HEK293 (cell line): ENCODE measurements around the gene DNAH1.

Experiments
- CTCF ChIA-PET: fragments of 350-600 bp; formaldehyde crosslinking; extraction: SDS; loops from one replicate; lab custom pipeline; 2021; ENCODE audit warnings: antibody characterized with exemption; lab: Yijun Ruan, JAX
- POLR2A ChIA-PET: fragments of 300-600 bp; formaldehyde crosslinking; extraction: SDS; loops from one replicate; lab custom pipeline; 2020; ENCODE audit warnings: antibody characterized with exemption, inconsistent platforms; lab: Yijun Ruan, JAX
- H3K27ac ChIP-seq: fragments of 200-500 bp; sonication (Bioruptor generic); 2 replicates; pipeline ENCODE4 v1.5.1; 2014; ENCODE audit warnings: low read depth, low read length, control low read depth, inconsistent platforms; ENCODE audit errors: extremely low read depth
- H3K36me3 ChIP-seq, 2 experiments: fragments of 200-500 bp in 1 of 2; sonication (Bioruptor generic) in 1 of 2; 1 replicate in 1 of 2; 2 replicates in 1 of 2; pipeline ENCODE4 v1.5.1; 2014 to 2017; ENCODE audit warnings: inconsistent platforms in 2 of 2, low read length in 2 of 2; ENCODE audit not compliant: control insufficient read depth in 2 of 2, insufficient read depth in 1 of 2
- H3K4me1 ChIP-seq: fragments of 200-500 bp; sonication (Bioruptor generic); 2 replicates; pipeline ENCODE4 v1.5.1; 2014; ENCODE audit warnings: mild to moderate bottlenecking, low read length, inconsistent platforms; ENCODE audit not compliant: control insufficient read depth, insufficient read depth
- H3K4me3 ChIP-seq: 2 replicates; pipeline ENCODE4 v1.5.1; 2011; ENCODE audit warnings: low read depth, mild to moderate bottlenecking, control low read depth, low read length, moderate library complexity
- H3K9me3 ChIP-seq: fragments of 200-500 bp; sonication (Bioruptor generic); 2 replicates; pipeline ENCODE4 v1.5.1; 2014; ENCODE audit warnings: low read depth, low read length, inconsistent platforms; ENCODE audit not compliant: control insufficient read depth, insufficient read depth
- EGR2 ChIP-seq: fragments of 450-650 bp; formaldehyde crosslinking; IDR thresholded peaks from 2 replicates; pipeline ENCODE4 v1.5.1; 2016; ENCODE audit warnings: low read depth, missing biosample characterization, missing genetic modification characterization
- GLIS1 ChIP-seq: fragments of 450-650 bp; formaldehyde crosslinking; IDR thresholded peaks from 2 replicates; pipeline ENCODE4 v1.5.1; 2016; ENCODE audit warnings: missing biosample characterization, missing genetic modification characterization
- KLF1 ChIP-seq: fragments of 450-650 bp; formaldehyde crosslinking; IDR thresholded peaks from 2 replicates; pipeline ENCODE4 v1.5.1; 2016; ENCODE audit warnings: missing biosample characterization, missing genetic modification characterization
- KLF7 ChIP-seq: fragments of 450-650 bp; formaldehyde crosslinking; IDR thresholded peaks from 2 replicates; pipeline ENCODE4 v1.5.1; 2016; ENCODE audit warnings: missing biosample characterization, missing genetic modification characterization, borderline replicate concordance
- PRDM1 ChIP-seq: fragments of 450-650 bp; formaldehyde crosslinking; IDR thresholded peaks from 2 replicates; pipeline ENCODE4; 2016; ENCODE audit warnings: missing biosample characterization, missing genetic modification characterization
- SCRT2 ChIP-seq: fragments of 450-650 bp; formaldehyde crosslinking; IDR thresholded peaks from 2 replicates; pipeline ENCODE4 v1.5.1; 2016; ENCODE audit warnings: missing biosample characterization, missing genetic modification characterization
- SP2 ChIP-seq: fragments of 450-650 bp; formaldehyde crosslinking; IDR thresholded peaks from 2 replicates; pipeline ENCODE4 v1.5.1; 2016; ENCODE audit warnings: missing biosample characterization, missing genetic modification characterization
- YY2 ChIP-seq: fragments of 450-650 bp; formaldehyde crosslinking; IDR thresholded peaks from 2 replicates; pipeline ENCODE4 v1.5.1; 2016; ENCODE audit warnings: missing biosample characterization, missing genetic modification characterization
- ZBTB10 ChIP-seq: fragments of 450-650 bp; formaldehyde crosslinking; IDR thresholded peaks from 2 replicates; pipeline ENCODE4 v1.5.1; 2016; ENCODE audit warnings: missing biosample characterization, missing genetic modification characterization
- ZFHX2 ChIP-seq: fragments of 450-650 bp; formaldehyde crosslinking; conservative IDR thresholded peaks from 2 replicates; pipeline ENCODE4 v1.5.1; 2016; ENCODE audit warnings: missing biosample characterization, missing genetic modification characterization
- ZFP3 ChIP-seq: fragments of 450-650 bp; formaldehyde crosslinking; IDR thresholded peaks from 2 replicates; pipeline ENCODE4 v1.5.1; 2016; ENCODE audit warnings: low read depth, missing biosample characterization, missing genetic modification characterization
- ZIC2 ChIP-seq: fragments of 450-650 bp; formaldehyde crosslinking; IDR thresholded peaks from 2 replicates; pipeline ENCODE4 v1.5.1; 2016; ENCODE audit warnings: missing biosample characterization, missing genetic modification characterization
- ZNF221 ChIP-seq: fragments of 450-650 bp; formaldehyde crosslinking; IDR thresholded peaks from 2 replicates; pipeline ENCODE4 v1.5.1; 2017; ENCODE audit warnings: missing biosample characterization, missing genetic modification characterization, borderline replicate concordance
- ZNF266 ChIP-seq: fragments of 450-650 bp; formaldehyde crosslinking; IDR thresholded peaks from 2 replicates; pipeline ENCODE4 v1.5.1; 2016; ENCODE audit warnings: missing biosample characterization, missing genetic modification characterization, low read depth
- ZNF366 ChIP-seq: fragments of 450-650 bp; formaldehyde crosslinking; conservative IDR thresholded peaks from 2 replicates; pipeline ENCODE4 v1.5.1; 2016; ENCODE audit warnings: missing biosample characterization, missing genetic modification characterization
- ZNF404 ChIP-seq: fragments of 450-650 bp; formaldehyde crosslinking; IDR thresholded peaks from 2 replicates; pipeline ENCODE4 v1.5.1; 2017; ENCODE audit warnings: missing biosample characterization, missing genetic modification characterization
- ZNF433 ChIP-seq: fragments of 450-650 bp; formaldehyde crosslinking; IDR thresholded peaks from 2 replicates; pipeline ENCODE4 v1.5.1; 2016; ENCODE audit warnings: missing biosample characterization, missing genetic modification characterization, low read depth
- ZNF473 ChIP-seq: fragments of 450-650 bp; formaldehyde crosslinking; IDR thresholded peaks from 2 replicates; pipeline ENCODE4 v1.5.1; 2017; ENCODE audit warnings: missing biosample characterization, missing genetic modification characterization
- ZNF501 ChIP-seq: fragments of 450-650 bp; formaldehyde crosslinking; IDR thresholded peaks from 2 replicates; pipeline ENCODE4 v1.5.1; 2016; ENCODE audit warnings: missing biosample characterization, missing genetic modification characterization
- ZNF585B ChIP-seq: fragments of 450-650 bp; formaldehyde crosslinking; IDR thresholded peaks from 2 replicates; pipeline ENCODE4 v1.5.1; 2016; ENCODE audit warnings: missing biosample characterization, missing genetic modification characterization
- ZNF707 ChIP-seq: fragments of 450-650 bp; formaldehyde crosslinking; IDR thresholded peaks from 2 replicates; pipeline ENCODE4 v1.5.1; 2016; ENCODE audit warnings: missing biosample characterization, missing genetic modification characterization
- ZXDB ChIP-seq: fragments of 450-650 bp; formaldehyde crosslinking; IDR thresholded peaks from 2 replicates; pipeline ENCODE4 v1.5.1; 2016; ENCODE audit warnings: missing biosample characterization, missing genetic modification characterization
- TF ChIP-seq, protein P1 (sequence below): fragments of 450-650 bp; formaldehyde crosslinking; IDR thresholded peaks from 2 replicates; pipeline ENCODE4 v1.5.1; 2016; ENCODE audit warnings: missing biosample characterization, missing genetic modification characterization
- TF ChIP-seq, protein P2 (sequence below): fragments of 450-650 bp; formaldehyde crosslinking; IDR thresholded peaks from 2 replicates; pipeline ENCODE4 v1.5.1; 2017; ENCODE audit warnings: missing biosample characterization, missing genetic modification characterization

Gene DNAH1

GRCh38 chr3:52306978-52307377, 9.1 kb upstream of the DNAH1 start:
- TF ChIP-seq EGR2 (tag by site-specific recombination) (no peak), PRDM1 (tag by site-specific recombination) (no peak)
- Histone ChIP-seq H3K27ac (no peak overlapping the region), H3K4me3 (no peak overlapping the region), H3K4me1 (no peaks in the 10 kb centered on the region), H3K9me3 (no peaks in the 10 kb centered on the region), H3K36me3 (no peaks in the 10 kb centered on the region)
- ChIA-PET CTCF (interaction anchor here (0.8 kb wide), 1 partner anchor 32 kb away, joined by 4 read pairs; no protein-coding TSS in a partner anchor), POLR2A (no interaction called here)

- ChIA-PET CTCF (interaction anchor here (0.6 kb wide), 1 partner anchor 8 kb away, joined by 4 read pairs; no protein-coding TSS in a partner anchor), POLR2A (no interaction called here)
- Histone ChIP-seq H3K27ac (no peak overlapping the region), H3K36me3 (no peaks in the 10 kb centered on the region), H3K4me3 (no peak overlapping the region), H3K4me1 (no peaks in the 10 kb centered on the region), H3K9me3 (no peaks in the 10 kb centered on the region)
- TF ChIP-seq ZNF501 (no peak), ZNF404 (no peak), ZNF433 (tag by site-specific recombination) (no peak), ZNF266 (tag by site-specific recombination) (no peak), ZNF366 (no peak)
Measured at GRCh38 chr3:52308308-52308707, 7.8 kb upstream of the DNAH1 start.

DNA sequence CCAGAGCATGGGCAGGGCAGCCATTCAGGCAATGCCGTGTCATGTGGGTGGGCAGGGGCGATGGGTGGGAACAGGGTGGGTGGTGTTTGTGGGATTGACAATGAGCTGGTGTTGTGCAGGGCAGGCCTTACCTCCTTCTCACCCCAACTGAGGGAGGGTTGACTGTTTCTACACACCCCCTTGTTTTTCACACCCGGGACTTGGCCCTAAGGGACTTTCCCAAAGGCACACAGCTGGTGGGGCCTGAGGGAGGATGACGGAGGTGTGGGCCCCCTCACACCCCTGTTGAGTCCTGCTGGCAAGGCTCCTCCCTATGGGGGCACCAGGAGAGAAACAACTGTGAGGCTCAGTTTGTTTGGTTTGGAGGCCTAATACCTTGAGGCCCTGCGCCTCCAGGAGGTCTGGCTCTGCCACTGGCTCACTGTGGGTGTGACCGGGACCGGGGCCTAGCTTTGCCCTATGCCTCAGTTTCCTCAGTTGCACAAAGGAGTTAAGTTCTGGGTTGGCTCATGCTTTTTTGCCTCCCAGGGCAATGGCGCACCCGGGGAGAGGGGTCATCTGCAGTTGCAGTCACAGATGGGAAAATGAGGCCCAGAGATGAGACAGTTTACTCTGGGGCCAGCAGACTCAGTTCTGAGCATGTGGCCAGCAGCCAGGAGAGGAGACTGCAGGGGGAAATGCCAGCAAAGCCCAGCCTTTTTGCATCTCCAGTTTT, 5.1 kb upstream of the DNAH1 start:
- Histone ChIP-seq H3K27ac (no peak overlapping the region), H3K4me3 (no peak overlapping the region), H3K9me3 (no peaks in the 10 kb centered on the region), H3K4me1 (no peaks in the 10 kb centered on the region), H3K36me3 (no peaks in the 10 kb centered on the region)
- POLR2A ChIA-PET = no interaction called here
- CTCF ChIA-PET = no interaction called here
- no peak for TF ChIP-seq SCRT2 (tag by site-specific recombination)
- TF ChIP-seq SP2 (tag by site-specific recombination) = peak; percentile 23
- TF ChIP-seq ZFHX2 (tag by site-specific recombination) = peak; percentile 82
- peak; percentile 42; the same call in 1 of the 2 replicates for TF ChIP-seq GLIS1 (tag by site-specific recombination)
- no peak for TF ChIP-seq ZNF221
- TF ChIP-seq ZIC2 = peak; percentile 95
- peak; percentile 85 for TF ChIP-seq EGR2 (tag by site-specific recombination)

DNA sequence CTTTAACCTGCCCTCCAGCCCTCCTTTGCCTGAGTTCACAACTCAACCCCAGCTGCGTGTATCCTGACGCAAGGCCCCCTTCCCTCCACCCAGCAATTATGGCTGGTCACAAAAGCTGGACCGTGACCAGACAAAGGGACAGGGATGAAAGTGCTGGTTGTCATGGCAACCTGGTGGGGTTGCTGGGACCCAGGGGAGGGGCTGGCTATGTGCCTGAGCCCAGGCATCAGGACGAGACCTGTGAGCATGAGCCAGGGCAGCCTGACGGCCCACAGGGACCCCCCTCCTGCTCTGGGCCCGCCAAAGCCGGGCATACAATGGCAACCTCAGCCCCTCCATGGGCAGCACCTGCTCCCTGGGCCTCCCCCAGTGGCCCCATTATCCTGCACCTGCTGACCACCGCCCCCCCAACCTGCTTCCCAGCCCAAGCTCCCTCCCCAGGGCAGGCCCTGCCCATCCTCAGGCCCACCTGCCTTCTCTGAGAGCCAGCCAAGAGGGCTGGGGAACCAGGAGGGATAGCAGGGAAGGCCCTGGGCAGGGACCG, 4.5 kb upstream of the DNAH1 start:
- ChIA-PET CTCF (no interaction called here), POLR2A (no interaction called here)
- Histone ChIP-seq H3K36me3 (no peaks in the 10 kb centered on the region), H3K27ac (no peak overlapping the region), H3K9me3 (no peaks in the 10 kb centered on the region), H3K4me1 (no peaks in the 10 kb centered on the region), H3K4me3 (no peak overlapping the region)
- no peak for TF ChIP-seq ZXDB (tag by site-specific recombination)
- TF ChIP-seq, protein P1, sequence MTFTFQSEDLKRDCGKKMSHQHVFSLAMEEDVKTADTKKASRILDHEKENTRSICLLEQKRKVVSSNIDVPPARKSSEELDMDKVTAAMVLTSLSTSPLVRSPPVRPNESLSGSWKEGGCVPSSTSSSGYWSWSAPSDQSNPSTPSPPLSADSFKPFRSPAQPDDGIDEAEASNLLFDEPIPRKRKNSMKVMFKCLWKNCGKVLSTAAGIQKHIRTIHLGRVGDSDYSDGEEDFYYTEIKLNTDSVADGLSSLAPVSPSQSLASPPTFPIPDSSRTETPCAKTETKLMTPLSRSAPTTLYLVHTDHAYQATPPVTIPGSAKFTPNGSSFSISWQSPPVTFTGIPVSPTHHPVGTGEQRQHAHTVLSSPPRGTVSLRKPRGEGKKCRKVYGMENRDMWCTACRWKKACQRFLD (tag by site-specific recombination) = no peak
- no peak for TF ChIP-seq ZNF501
- TF ChIP-seq YY2 = no peak
- no peak for TF ChIP-seq ZBTB10 (tag by site-specific recombination)
- no peak for TF ChIP-seq ZNF585B (tag by site-specific recombination)
- TF ChIP-seq ZIC2 = no peak
- TF ChIP-seq ZFHX2 (tag by site-specific recombination) = no peak
- TF ChIP-seq KLF7 (tag by site-specific recombination) = no peak
- TF ChIP-seq KLF1 (tag by site-specific recombination) = no peak
- TF ChIP-seq, protein P2, sequence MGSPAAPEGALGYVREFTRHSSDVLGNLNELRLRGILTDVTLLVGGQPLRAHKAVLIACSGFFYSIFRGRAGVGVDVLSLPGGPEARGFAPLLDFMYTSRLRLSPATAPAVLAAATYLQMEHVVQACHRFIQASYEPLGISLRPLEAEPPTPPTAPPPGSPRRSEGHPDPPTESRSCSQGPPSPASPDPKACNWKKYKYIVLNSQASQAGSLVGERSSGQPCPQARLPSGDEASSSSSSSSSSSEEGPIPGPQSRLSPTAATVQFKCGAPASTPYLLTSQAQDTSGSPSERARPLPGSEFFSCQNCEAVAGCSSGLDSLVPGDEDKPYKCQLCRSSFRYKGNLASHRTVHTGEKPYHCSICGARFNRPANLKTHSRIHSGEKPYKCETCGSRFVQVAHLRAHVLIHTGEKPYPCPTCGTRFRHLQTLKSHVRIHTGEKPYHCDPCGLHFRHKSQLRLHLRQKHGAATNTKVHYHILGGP (tag by site-specific recombination) = no peak
- no peak for TF ChIP-seq ZNF473
- no peak for TF ChIP-seq ZFP3 (tag by site-specific recombination)
- TF ChIP-seq ZNF707 (tag by site-specific recombination) = no peak
